Nucleus accumbens (tissue), 56 donors: ENCODE results near the gene XDH.

Source experiments
- DNase-seq, 56 donors: peaks; one replicate each; lab custom pipeline; 2025; lab: John Stamatoyannopoulos, UW

The XDH gene

DNA sequence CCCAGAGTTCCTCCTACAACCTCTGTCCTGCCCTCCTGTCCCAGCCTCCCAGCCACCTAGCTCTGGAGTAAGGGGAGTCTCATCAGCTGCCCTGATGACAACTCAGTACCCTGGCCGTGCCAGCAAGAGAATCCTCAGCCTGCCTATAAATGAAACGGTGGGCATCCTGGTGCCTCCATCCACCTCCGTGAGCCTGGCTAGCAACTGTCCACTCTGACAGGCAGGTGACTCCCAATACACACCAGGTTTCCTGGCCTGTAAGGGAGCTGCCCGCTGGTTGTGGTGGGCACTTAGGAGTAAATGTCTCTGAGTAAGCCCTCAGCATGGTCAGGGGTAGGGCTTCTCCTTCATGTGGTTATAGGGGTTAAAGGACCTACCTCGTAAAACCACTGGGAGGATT lies 81.5 kb downstream of the XDH start:
- no peak for DNase-seq

DNA sequence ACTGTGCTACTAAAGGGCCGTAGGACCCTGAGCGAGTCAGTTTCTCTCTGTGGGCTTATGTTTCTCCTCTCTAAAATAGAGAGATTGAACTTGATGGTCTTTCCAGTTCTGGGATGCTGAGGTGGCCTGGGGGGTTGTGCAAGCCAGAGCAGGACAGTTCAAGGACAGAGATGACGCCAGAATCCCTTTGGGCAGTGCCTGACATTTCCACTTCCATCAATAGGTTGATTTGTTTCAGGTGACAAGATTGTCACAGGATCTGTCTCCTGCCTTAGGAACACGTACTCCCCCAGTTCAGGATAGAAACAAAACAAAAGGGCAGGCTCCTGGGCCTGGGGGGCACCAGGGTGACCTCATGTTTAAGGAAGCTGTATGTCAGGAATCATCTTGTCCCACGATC lies 82.0 kb downstream of the XDH start:
- no peak for DNase-seq

DNA sequence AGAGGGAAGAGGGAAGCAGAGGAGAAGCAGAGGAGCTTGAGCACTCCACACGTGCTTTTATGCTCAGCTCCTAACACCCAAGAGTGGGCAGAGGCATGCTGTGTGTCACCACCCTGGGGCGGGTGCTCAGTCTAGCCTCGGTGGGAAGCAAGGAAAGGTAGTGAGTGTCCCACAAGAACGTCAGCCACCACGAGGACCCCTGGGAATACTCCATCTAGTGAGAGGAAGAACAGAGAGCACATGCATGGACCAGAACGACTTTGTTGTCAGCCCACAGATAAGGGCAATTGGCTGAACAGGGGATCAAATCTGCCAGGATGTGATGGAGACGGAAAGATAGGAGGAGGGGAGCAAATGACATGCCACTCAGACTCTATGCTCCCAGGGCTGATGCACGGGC lies 83.4 kb downstream of the XDH start:
- no peak for DNase-seq

DNA sequence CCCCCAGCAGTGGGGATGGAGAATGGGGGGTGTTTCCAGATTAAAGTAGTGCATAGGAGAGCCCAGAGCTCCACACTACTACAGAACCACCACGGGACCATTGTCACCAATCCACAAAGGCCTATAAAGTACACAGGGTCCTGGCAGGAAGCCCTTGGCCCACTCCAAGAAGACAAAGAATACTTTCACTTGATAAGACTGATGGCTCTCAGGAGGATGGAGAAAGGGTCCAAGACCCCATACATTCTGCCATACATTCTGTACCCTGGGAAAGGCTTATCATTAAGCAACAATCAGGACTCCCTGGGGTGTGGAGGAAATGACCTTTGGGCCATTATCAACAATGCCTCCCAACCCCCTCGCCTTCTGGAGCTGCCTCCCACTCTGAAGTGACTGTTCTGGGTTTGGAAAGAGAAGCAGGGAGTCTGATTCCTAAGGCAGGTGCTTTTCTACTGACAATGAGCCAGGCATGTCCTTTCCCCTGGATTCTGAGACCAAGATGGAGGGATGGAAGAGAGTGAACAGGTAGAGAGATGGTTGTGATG lies 85.4 kb downstream of the XDH start:
- DNase-seq = no peak

DNA sequence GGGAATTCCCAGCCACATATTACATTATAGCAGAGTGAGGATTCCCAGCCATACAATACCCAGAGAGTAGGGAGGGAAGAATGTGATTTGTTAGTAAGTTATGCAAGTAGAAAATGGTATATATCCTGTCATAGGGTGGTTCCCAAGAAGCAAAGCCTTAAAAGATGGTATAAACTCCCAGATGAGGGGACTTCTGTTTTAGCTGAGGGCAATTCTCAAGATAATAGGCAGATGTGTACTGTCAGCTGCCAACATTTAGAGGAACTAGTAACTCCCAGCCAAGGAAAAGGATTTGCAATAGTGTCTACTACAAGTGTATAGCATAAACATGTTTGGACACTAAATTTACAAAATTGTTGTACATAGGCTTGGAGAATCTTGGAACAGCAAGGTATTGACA lies 86.5 kb downstream of the XDH start:
- DNase-seq = no peak

DNA sequence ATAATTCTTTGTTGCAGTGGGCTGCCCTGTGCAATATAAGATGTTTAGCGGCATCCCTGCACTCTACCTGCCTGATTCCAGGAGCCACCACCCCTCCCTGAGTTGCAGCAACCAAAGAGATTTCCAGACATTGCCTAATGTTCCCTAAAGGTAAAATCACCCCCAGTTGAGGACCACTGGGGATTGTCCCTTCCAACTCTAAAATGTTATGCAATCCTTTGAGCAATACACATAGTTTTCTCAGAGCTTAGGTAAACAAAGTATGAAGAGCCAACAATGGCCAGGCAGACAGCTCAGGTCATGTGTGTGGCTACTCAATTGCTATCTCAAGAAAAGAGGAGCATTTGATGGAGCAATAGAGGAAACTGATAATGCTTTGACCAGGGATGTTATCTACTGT lies 87.0 kb downstream of the XDH start:
- DNase-seq = no peak

DNA sequence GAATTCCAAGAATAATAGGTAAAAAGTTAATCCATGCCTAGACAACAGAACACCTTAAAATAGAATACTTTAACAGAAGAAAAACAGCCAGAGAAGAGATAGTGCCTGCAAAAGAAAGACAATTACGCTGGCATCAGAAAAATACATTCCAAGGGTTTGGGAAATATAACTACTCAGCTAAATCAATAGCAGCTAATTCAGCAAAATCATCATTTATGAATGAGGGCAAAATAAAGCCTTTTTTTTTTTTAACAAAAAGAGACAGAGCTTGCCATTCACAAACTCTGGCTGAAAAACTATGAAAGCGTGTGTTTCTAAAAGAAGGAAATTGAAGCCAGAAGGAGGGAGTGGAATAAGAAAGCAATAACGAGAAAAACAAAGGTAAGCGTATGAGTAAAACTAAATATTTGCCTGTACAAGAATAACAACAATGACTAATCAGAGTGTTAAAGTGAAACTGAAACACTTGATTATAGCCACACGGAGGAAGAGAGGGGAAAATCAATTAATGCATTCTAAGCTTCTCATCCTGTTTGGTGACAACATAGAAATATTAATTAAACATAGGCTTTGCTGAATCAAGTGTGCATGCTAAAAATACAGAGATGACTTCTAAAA lies 90.4 kb downstream of the XDH start:
- DNase-seq = no peak

DNA sequence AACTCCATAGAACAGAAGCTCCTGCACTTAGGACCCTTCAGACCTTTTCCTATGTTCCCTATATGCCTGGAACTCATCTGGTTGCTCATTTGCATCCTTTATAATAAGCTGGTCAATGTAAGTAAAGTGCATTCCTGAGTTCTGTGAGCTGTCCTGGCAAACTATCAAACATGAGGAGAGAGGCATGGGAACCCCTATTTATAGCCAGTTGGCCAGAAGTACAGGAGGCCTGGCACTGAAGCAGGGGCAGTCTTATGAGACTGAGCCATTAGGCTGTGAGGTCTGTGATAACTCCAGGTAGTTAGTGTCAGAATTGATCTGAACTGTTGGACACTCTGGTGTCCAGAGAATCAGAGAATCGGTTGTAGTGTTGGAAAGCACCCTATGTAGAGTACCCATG lies 92.2 kb downstream of the XDH start:
- DNase-seq = no peak

DNA sequence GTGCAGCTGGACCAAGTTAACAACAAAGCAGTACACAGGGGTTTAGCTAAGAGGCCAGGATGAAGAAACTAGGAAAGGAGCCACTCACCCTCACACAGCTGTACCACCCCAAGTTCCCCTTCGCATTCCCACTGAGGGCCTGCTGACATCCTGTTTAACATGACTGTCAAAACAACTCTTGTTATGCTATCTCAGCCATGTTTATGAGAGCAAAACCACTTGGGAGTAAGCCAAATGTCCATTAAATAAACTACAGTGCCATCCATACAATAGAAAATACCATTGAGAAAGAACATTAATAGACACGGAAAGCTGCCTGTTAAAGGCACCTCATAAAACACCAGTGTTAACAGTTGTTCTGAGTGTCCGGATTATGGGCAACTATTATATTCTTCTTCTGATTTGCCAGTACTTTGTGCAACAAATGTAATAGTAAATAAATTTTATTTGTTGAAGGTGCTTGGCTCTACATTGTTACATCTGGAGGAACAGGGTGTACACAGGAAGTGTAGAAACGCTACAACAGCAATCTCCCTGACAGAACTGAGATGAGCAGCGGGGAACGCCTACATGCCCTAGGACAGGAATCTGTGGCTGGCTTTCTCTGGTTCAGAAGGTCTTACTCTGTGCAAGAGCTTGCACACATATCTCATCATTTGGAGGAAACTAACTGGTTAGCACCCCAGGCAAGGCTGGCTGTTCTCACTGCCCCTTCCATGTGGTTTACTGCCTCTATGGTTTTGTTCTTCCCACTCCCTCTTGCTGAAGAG lies 95.0 kb downstream of the XDH start:
- DNase-seq = no peak

DNA sequence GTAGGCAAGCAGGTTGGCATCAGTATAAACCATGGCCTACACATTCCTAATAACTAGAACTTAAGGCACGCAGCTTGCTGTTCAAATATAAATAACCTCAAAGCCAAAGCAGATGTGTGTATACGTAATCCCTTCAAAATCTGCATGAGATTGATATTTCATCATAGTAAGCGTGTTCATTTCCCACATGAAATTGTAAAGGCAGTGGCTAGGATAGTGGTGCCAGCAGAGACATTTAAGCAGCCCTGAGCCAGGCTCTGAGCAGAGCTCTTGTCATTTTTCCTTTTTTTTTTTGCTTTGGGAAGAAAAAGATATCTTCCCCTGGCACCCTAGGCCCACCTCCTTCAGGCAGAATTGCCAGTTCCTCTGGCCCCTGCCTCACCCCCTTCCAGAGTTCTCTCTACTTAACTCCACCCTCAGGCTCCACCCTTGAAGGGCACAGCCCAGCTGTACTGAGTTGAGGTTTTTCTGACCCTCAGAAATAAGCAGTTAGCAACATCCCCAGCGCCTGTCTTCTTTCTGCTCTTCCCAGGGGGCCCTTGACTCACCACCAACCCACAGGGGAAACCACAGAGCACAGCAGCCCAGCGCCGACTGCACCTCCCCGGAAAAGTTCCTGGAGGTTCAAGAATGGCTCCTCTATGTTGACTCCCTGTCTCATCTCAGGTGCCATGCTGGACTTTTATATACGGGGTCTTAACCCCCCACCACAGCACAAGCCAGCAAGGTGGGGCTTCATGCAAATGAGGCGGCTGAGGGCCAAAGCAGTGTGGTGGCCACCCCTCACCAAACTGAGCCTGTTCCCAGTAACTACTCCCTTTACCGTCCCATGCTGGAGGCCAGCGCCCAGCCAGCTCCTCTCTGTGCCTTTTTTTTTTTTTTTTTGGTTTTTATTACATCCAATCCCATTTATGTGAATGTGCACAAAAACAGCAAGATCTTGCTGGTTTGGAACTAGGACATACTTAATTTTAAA lies 95.9 kb downstream of the XDH start:
- no peak for DNase-seq

DNA sequence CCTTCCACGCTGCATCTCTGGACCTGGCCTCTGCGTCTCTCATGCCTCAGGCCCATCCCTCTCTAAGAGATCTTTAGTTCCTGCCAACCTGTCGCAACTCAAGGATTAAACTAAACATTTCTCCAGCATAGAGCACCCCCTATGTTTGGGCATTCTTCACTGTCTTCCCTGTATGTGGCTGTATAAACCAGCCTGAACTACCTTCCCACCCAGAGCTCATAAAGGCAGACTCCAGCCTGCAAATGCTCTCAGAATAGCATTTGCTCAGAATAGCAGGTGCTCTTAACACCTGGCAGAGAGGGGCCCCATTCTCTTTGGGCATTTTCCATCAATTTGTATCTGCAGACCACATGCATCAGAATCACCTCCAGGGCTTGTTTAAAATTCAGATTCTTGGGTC lies 97.1 kb downstream of the XDH start:
- no peak for DNase-seq

DNA sequence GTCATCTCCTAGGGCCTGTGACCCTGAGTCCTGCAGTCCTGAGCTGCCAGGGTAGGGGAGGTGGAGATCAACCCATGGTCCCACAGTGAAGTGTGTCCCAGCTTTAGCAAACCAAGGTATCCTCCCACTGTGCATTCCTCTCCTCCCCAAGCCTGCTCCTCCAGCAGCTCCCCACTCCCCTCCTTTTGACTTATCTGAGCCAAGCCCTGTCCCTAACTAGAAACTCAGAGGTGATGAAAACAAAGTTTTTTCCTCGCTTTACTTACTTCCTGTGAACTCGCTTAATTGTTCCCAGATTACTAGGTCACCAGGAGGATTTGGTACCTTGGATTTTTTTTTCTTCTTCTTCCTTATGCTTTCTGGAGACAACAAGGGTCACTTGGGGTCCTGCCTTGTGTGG lies 99.8 kb downstream of the XDH start:
- no peak for DNase-seq

DNA sequence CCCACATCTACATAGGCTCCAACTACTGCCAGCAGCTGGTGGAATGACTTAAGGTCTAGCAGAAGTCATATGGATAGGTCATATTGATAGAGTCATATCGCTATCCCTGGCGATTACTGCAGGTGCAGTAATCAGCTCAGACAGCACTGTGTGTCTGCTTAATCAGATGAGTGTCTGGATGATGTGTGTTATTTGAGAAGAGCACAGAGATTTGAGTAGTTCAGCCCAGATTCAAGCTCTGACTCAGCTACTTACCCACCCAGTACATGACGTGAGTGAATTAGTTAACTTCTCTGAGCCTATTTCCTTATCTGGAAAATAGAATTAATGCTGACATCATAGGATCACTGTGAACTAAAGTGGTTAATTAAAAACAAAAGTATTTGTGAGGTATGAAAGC lies 101.6 kb downstream of the XDH start:
- no peak for DNase-seq

DNA sequence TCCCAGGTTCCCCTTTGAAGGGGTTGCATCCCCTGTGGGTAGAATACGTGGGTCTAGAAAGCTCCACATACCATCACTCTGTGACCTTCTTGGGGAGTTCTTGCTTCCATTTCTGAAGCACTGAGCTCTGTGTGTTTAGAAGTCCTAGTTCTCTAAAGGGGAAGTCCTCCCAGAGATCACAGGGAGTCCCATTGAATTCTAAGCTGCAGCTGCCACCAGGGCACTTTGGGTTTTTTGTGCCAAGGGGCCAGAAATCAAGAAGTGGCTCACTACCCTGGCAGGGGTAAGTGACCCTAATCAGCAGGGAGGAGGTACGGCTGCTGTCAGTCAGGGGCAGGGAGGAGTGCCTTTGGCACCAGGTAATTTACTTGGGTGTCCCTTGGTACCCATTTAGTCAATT lies 109.7 kb downstream of the XDH start:
- no peak for DNase-seq

DNA sequence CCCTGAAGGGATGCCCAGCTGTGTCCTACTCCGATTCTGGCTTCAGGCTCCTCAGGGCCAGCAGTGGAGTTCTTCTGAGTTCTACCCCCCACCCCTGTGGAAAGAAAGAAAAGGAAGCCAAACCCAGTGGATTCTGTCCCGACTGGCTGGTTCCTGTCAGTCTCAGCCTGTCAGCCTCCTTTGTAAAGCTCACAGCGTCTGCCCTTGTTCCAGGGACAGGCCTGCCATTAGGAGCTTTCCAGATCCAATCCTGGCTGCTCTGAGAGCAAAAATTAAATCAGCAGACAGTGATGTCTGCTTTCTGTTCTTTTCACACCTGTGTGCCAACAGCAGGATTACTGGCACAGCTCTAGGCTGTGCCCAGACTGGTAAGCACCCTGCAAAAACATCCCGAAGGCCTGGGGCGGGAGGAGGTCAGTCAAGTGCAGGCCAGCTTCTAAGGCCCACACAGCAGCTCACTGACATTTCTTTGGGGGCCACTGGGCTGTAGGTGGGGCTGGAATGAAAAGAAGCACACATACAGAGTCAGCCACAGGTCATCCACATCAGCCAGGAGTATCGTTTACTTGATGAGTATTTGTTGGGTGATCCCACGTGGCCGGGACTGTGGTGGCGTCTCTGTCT lies 111.5 kb downstream of the XDH start:
- DNase-seq = peak in 4 of 56 donors; percentile 1 to 8 (median 3)

DNA sequence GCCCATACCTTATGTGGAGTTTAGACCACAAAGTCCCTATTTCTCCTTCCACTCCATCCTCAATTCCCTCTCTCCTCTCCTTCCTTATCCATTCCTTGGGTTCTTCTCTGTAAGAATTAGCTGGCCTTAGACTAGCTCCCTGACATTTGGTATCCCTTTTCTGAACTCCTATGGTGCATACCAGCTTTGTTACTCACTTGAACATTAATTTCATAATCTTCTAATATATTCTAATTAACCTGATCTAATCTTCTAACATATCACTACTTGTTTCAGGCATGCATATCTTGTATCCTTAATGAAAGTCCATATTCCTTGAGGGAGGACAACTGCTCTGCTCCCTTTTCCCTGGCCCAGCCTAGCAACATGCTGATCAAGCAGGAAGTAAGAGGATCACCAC lies 114.2 kb downstream of the XDH start:
- no peak for DNase-seq

DNA sequence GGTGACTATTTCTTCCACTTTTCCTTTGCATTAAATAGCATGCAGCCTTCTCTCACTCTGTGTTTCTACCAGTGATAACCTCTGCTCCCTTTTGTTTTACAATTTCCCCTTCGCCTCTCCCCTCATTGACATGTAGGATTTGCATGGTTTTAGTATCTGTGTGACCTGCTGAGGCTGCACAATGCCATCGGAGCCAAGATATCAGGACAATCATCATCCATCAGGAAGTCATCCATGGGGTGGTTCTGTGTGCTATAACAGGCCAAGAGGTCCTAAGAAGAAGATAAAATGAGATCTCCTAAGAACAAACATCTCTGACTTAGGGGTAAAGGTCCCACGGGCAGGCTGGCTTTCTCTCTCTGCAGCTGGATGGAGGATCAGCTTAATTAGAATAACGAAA lies 115.0 kb downstream of the XDH start:
- no peak for DNase-seq

DNA sequence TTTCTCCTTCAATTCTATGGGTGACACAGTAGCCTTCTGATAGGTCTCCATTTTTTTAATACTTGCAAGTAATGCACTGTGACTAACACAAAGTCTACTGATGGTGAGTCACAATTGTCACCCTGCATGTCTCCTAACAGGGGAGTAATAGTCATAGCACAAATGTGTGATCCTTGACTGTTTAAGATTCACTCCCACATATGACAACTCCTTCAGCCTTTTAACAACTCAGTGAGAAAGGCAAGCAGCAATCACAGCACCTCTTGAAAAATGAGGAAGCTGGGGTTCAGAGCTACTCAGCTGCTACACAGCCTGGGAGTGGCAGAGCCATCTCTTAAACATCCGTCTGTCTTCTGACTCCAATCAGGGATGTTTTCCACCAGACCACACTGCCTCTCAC lies 116.8 kb downstream of the XDH start:
- DNase-seq = peak in 20 of 56 donors; percentile 2 to 66 (median 30)

DNA sequence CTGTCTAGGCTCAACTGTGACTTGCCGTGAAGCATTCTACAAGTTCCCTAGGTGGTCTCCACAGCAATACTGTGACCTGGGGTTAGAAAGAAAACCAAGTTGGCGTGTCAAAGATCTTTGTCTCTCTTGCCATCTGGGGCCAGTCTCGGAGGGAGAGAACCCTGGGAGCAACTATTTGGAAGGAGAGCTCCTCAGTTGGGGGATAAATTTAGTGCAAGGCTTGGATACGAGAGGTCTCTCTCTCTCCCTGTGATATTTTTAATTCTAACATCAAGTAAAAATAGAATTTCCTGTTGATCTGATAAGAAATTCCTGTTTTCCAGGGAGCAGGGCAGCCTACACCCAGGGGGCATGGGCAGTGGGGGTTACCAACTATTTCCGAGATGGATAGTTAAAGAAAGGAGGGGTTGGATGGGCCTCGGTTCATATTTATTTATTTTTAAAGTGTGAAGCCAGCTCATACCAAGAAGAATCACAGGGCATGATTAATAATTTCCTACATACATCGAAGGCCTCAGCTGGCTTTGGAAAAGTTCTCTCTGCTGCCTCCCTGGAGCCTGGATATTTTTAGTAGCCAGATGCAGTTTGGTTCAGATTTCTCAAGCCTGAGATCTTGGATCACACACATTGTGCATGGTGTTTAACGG lies 117.8 kb downstream of the XDH start:
- no peak for DNase-seq

DNA sequence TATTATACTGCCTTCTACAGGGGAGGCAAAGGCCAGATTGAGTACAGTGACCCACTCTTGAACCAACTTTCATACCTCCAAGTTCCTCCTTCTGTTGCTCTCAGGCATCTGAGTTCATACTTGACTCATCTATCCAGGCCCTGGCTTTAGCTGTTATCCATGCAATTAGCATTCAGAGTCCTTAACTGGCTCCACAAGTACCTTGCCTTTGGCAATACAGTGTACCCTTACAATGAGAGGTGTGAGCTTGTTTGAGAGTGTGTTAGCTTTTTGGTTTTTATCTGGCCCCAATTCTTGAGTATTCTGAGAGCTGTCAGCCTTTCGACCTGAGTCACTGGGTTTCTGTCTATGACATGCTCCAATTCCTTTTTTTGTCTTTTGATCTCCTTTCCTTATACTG lies 120.3 kb downstream of the XDH start:
- DNase-seq = no peak
